ENCODE data around the gene DENND4C.
"Not testable (repeated sequence)": the region's sequence is repeated elsewhere in the genome, so short reads cannot be mapped to it uniquely, and the experiment has no call there.

Gene DENND4C

GRCh38 chr9:19378164-19378563 is 147.7 kb downstream of the DENND4C start:
- DNase-seq = no peak

GRCh38 chr9:19378647-19379046 is 148.2 kb downstream of the DENND4C start:
- no peak for DNase-seq

- DNase-seq = no peak
Observed at GRCh38 chr9:19379283-19379682, 148.8 kb downstream of the DENND4C start.

- no peak for DNase-seq
Observed at GRCh38 chr9:19379697-19380046, 149.2 kb downstream of the DENND4C start.

- no peak for DNase-seq
Observed at GRCh38 chr9:19380826-19381075, 150.3 kb downstream of the DENND4C start.

- no peak for DNase-seq
Observed at GRCh38 chr9:19381656-19382055, 151.2 kb downstream of the DENND4C start.

- DNase-seq = not testable (repeated sequence)
Observed at GRCh38 chr9:19385212-19385611, 154.7 kb downstream of the DENND4C start.

GRCh38 chr9:19385786-19386501 is 155.5 kb downstream of the DENND4C start:
- no peak for DNase-seq

- DNase-seq = no peak
Observed at GRCh38 chr9:19386502-19387044, 156.1 kb downstream of the DENND4C start.

GRCh38 chr9:19387317-19387716 is 156.8 kb downstream of the DENND4C start:
- DNase-seq = no peak

- not testable (repeated sequence) for DNase-seq
Observed at GRCh38 chr9:19389539-19389938, 159.0 kb downstream of the DENND4C start.

GRCh38 chr9:19397845-19398244 is 167.4 kb downstream of the DENND4C start:
- no peak for DNase-seq

GRCh38 chr9:19403231-19403630 is 172.7 kb downstream of the DENND4C start:
- DNase-seq = not testable (repeated sequence)

GRCh38 chr9:19404283-19405075 is 174.0 kb downstream of the DENND4C start:
- DNase-seq = no peak

GRCh38 chr9:19405771-19406170 is 175.3 kb downstream of the DENND4C start:
- no peak for DNase-seq

- peak; percentile 6 for DNase-seq
Observed at GRCh38 chr9:19408316-19408692, 177.8 kb downstream of the DENND4C start.

GRCh38 chr9:19408693-19409400 is 178.4 kb downstream of the DENND4C start, which contains the start of gene ACER2:
Gene ACER2 (plus strand): TSS chr9:19409009. CDS start chr9:19409085, 76 bp downstream.
- DNase-seq = peak; percentile 97

- peak; percentile 10 for DNase-seq
Observed at GRCh38 chr9:19409401-19410194, 179.1 kb downstream of the DENND4C start.

- DNase-seq = no peak
Observed at GRCh38 chr9:19410195-19410503, 179.7 kb downstream of the DENND4C start.

- no peak for DNase-seq
Observed at GRCh38 chr9:19410594-19410993, 180.1 kb downstream of the DENND4C start.

GRCh38 chr9:19411316-19411715 is 180.8 kb downstream of the DENND4C start:
- no peak for DNase-seq

- not testable (repeated sequence) for DNase-seq
Observed at GRCh38 chr9:19413456-19413855, 183.0 kb downstream of the DENND4C start.

- no peak for DNase-seq
Observed at GRCh38 chr9:19416143-19416542, 185.7 kb downstream of the DENND4C start.
